Measurements from ENCODE around the gene SDHAF3.
"Not testable (repeated sequence)": the region's sequence is repeated elsewhere in the genome, so short reads cannot be mapped to it uniquely, and the experiment has no call there.

Gene SDHAF3

GRCh38 chr7:97123115-97123514 lies 5.6 kb downstream of the SDHAF3 start:
- DNase-seq = not testable (repeated sequence)

- no peak for DNase-seq
Observed at GRCh38 chr7:97126483-97127171, 9.1 kb downstream of the SDHAF3 start.

- no peak for DNase-seq
Observed at GRCh38 chr7:97128736-97129135, 11.2 kb downstream of the SDHAF3 start.

GRCh38 chr7:97130417-97131139 lies 13.1 kb downstream of the SDHAF3 start:
- no peak for DNase-seq

GRCh38 chr7:97133159-97133558 lies 15.7 kb downstream of the SDHAF3 start:
- DNase-seq = no peak

- no peak for DNase-seq
Observed at GRCh38 chr7:97138830-97139229, 21.3 kb downstream of the SDHAF3 start.

GRCh38 chr7:97145068-97145467 lies 27.6 kb downstream of the SDHAF3 start:
- no peak for DNase-seq

- DNase-seq = no peak
Observed at GRCh38 chr7:97149843-97150242, 32.3 kb downstream of the SDHAF3 start.

- no peak for DNase-seq
Observed at GRCh38 chr7:97155897-97156418, 38.5 kb downstream of the SDHAF3 start.

- DNase-seq = not testable (repeated sequence)
Observed at GRCh38 chr7:97159984-97160383, 42.5 kb downstream of the SDHAF3 start.

GRCh38 chr7:97161609-97162008 lies 44.1 kb downstream of the SDHAF3 start:
- not testable (repeated sequence) for DNase-seq

- DNase-seq = no peak
Observed at GRCh38 chr7:97166308-97166707, 48.8 kb downstream of the SDHAF3 start.

- DNase-seq = no peak
Observed at GRCh38 chr7:97167176-97167575, 49.7 kb downstream of the SDHAF3 start.

- DNase-seq = no peak
Observed at GRCh38 chr7:97167749-97168148, 50.3 kb downstream of the SDHAF3 start.

- no peak for DNase-seq
Observed at GRCh38 chr7:97174303-97174702, 56.8 kb downstream of the SDHAF3 start.

GRCh38 chr7:97179454-97180104 lies 62.1 kb downstream of the SDHAF3 start:
- DNase-seq = peak in 36 of 56 donors; percentile 1 to 58 (median 10)

- no peak for DNase-seq
Observed at GRCh38 chr7:97187067-97187466, 69.6 kb downstream of the SDHAF3 start.

- DNase-seq = not testable (repeated sequence)
Observed at GRCh38 chr7:97196174-97196573, 78.7 kb downstream of the SDHAF3 start.

GRCh38 chr7:97198596-97198995 lies 81.1 kb downstream of the SDHAF3 start:
- no peak for DNase-seq

GRCh38 chr7:97200018-97200417 lies 82.5 kb downstream of the SDHAF3 start:
- peak in 1 of 56 donors; percentile 0 for DNase-seq

GRCh38 chr7:97203957-97204356 lies 86.5 kb downstream of the SDHAF3 start:
- no peak for DNase-seq

GRCh38 chr7:97204821-97205220 lies 87.3 kb downstream of the SDHAF3 start:
- no peak for DNase-seq
